WI38 (cell line): ENCODE results near the gene TEAD1.

Source experiments
- H3K4me3 ChIP-seq: 2 replicates; pipeline ENCODE4 v1.5.1; 2011; ENCODE audit warnings: low read depth, mild to moderate bottlenecking, control low read depth, low read length
- CTCF ChIP-seq: IDR thresholded peaks from 2 replicates; pipeline ENCODE4 v1.5.1; 2012; ENCODE audit warnings: low read depth, mild to moderate bottlenecking, control low read depth, low read length

The TEAD1 gene

DNA sequence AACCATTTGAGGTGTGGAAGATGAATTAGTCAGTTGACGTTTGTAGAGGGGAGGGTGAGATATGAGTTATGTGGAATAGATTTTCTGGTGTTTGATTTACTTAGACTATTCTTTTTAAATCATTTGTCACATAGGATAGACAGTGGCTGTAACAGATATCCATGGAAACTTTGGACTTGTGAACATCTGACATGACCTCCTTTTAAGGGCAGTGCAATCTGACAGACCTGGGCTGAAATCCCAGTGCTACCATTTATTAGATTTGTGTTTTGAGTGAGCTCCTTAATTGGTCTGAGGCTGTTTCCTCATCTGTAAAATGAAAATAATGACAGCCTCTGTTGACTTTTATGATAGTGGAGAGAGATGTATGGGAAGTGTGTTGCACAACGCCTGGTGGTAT, 159.9 kb downstream of the TEAD1 start:
- no peak for TF ChIP-seq CTCF
- no peak overlapping the region for H3K4me3 ChIP-seq

- no peak for TF ChIP-seq CTCF
- no peak overlapping the region for H3K4me3 ChIP-seq
Measured at GRCh38 chr11:12834630-12835029, 160.4 kb downstream of the TEAD1 start.

GRCh38 chr11:12835286-12835685, 161.1 kb downstream of the TEAD1 start:
- TF ChIP-seq CTCF: no peak
- H3K4me3 ChIP-seq: no peak overlapping the region

DNA sequence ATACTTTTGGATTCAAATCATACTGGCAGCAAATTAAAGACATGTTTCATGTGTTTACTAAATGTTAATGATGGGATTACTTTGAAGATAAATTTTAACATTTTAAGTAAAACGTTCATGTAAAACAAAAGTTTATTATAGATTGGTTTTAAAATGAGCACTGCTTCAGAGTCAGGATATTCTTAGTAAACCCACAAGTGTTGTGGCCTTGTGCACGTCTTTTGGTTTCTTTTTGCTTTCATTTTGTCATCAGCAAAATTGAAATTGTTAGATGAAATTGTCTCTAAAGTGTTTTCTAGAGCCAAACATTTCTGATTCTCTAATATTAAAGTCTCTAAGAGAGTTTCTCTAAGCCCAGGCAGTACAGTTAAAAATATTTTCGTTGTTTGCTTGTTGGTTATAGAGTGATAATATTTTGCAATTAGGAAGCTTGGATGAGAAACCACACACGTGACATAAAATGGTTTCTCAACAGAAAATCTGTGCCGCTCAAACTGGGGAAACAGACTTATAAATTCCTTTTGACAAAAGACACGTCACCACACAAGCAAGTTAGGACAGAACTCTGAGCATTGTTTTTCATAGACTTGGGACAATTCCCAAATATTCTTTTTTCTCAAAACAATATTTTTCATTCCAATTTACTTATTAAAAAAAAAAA, 164.4 kb downstream of the TEAD1 start:
- H3K4me3 ChIP-seq: no peak overlapping the region
- TF ChIP-seq CTCF: no peak

DNA sequence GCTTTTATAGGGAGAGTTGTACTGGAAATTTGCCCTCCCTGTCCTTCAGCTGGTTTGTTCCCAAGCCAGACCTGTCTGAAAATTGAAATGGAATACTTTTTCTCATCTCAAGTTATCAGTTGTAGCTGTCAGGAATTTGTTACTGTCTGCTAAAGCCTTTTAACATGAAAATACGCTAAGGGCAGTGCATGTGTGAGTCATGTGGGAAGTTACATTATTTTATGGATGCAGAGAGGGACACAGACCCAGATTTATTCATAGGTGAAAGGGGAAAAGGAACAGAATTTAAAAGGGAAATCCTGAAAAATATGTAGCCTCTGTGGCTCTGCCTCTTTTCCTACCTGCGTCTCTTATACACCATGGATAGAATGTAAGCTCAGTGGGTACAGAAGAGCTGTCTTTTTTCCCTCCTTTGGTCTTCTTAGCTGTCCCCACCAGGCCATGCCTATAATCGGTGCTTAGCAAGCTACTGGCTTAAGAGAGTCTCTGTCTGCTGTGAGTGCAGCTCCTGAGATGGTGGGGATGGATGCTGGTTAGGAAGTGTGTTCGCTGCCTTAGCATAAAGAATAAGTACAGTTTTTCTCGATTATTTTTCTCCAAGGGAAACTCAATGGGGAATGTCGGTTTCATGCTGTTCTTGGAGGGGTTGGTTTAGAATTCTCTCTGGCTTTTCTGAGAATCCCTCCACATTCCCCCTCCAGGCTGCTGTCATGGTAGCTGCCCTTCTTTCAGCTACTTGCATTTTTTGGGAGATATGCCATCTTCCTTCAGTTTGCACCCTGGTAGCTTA, 166.8 kb downstream of the TEAD1 start:
- no peak overlapping the region for H3K4me3 ChIP-seq
- TF ChIP-seq CTCF: no peak

DNA sequence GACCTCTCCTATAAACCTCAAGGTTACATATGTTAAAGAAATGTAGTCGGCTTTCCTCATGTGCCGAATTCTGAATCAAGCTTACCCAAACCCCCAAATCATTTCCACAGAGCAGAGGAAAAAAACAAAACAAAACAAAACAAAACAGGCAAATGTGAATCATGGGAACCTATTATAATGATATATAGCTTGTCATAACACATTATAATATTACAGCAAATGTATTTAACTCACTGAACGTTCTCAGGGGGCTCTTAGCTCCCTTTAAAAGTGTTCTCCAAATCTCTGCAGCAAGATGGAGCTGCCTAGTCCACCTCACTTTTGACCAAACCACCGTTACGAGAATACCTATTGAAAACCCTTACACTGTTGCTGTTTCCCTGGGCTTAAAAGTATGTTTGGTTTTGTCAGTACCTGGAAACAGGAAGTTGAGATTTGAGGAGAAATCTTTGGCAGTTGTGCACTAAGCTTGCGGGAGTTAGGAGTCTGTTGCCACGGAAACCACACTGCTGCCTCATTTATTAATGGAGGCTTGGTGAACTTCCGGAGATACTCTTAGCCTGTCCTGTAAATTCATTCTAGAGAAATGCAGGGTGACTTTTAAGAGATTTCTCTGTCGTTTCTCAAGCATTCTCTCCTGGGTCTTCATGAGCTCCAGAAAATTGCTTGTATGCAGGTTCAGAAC, 167.9 kb downstream of the TEAD1 start:
- TF ChIP-seq CTCF: no peak
- no peak overlapping the region for H3K4me3 ChIP-seq
